Measurements from ENCODE around the gene TUBD1.

DNA sequence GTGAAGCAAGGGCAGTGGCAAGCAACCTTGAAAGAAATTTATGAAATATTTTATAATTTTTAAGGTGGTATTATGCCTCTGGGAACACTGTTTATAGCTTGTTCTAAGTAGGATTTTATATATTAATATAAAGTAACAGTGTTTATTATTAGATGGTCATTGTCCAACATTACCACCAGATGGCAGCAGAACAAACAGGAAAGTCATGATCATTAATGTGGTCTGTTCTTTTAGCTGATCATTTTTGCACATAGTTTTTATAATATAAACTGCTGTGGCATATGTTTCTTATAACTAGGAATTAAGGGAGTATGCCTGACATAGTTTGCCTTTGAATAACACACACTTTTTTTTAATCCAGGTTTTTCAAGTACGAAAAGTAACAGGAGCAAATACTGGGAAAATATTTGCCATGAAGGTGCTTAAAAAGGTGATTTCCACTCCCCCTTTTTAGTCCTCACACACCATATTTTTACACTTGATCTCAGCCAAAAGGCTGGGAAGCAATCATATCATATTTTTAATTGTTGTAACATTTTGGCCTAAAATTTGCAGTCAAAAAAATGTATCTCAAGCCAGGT lies 21.6 kb upstream of the TUBD1 start:
- TF ChIP-seq EZH2 (conservative IDR thresholded peaks at IDR 0.05; ENCODE audit: low read depth, low read length) (no peak), TARDBP (CRISPR knock-in tag; IDR thresholded peaks at IDR 0.05) (no peak)
